ENCODE measurements around the gene TBL3. TPM values are rescaled to one million over a fixed set of nuclear protein-coding genes. Genes with fewer than 3 reads are reported as not detected.

The TBL3 gene
- total and polyA plus RNA-seq, 4 donors = 23.9 to 58.8 (median 44.1) TPM

- no peaks in the 10 kb centered on the region for H3K9me3 ChIP-seq (ENCODE audit: control insufficient read depth in 4 of 4, insufficient read depth in 3 of 4, low read length in 3 of 4)
- no peak for TF ChIP-seq CTCF (IDR thresholded peaks at IDR 0.05; ENCODE audit: control extremely low read depth, extremely low read depth)
- H3K4me1 ChIP-seq (ENCODE audit: control insufficient read depth in 5 of 5, insufficient read depth in 5 of 5, low read length in 5 of 5) = peaks cover 0 to 20% (median 7%) of the 10 kb centered on the region in 5 donors
- peaks cover 0 to 42% (median 41%) of the 10 kb centered on the region in 3 donors for H3K27me3 ChIP-seq (ENCODE audit: control insufficient read depth in 3 of 3, insufficient read depth in 3 of 3, low read length in 2 of 3)
- no peak overlapping the region for H3K9ac ChIP-seq (ENCODE audit: insufficient read depth in 1 of 2, low read length in 2 of 2)
- no peak overlapping the region for H3K4me3 ChIP-seq
- DNase-seq = no peak
- WGBS, 2 donors = 95% methylated on average over 14 of the region's 14 CpGs
- H3K36me3 ChIP-seq (ENCODE audit: control insufficient read depth in 4 of 4, insufficient read depth in 4 of 4, low read length in 4 of 4) = peaks cover 0 to 15% (median 11%) of the 10 kb centered on the region in 4 donors
- ATAC-seq (ENCODE audit: insufficient read depth, low FRiP score) = no peak
- no peak overlapping the region for H3K27ac ChIP-seq (ENCODE audit: low read depth in 1 of 2, low read length in 1 of 2)
Measured at GRCh38 chr16:1985466-1986150, 13.8 kb downstream of the TBL3 start.

- no peak for DNase-seq
- no peak for TF ChIP-seq CTCF (IDR thresholded peaks at IDR 0.05; ENCODE audit: control extremely low read depth, extremely low read depth)
- H3K9ac ChIP-seq (ENCODE audit: insufficient read depth in 1 of 2, low read length in 2 of 2) = no peak overlapping the region
- no peaks in the 10 kb centered on the region for H3K9me3 ChIP-seq (ENCODE audit: control insufficient read depth in 4 of 4, insufficient read depth in 3 of 4, low read length in 3 of 4)
- no peak overlapping the region for H3K27ac ChIP-seq (ENCODE audit: low read depth in 1 of 2, low read length in 1 of 2)
- peaks cover 0 to 38% (median 35%) of the 10 kb centered on the region in 3 donors for H3K27me3 ChIP-seq (ENCODE audit: control insufficient read depth in 3 of 3, insufficient read depth in 3 of 3, low read length in 2 of 3)
- peaks cover 0 to 15% (median 11%) of the 10 kb centered on the region in 4 donors for H3K36me3 ChIP-seq (ENCODE audit: control insufficient read depth in 4 of 4, insufficient read depth in 4 of 4, low read length in 4 of 4)
- peaks cover 3 to 24% (median 7%) of the 10 kb centered on the region in 5 donors for H3K4me1 ChIP-seq (ENCODE audit: control insufficient read depth in 5 of 5, insufficient read depth in 5 of 5, low read length in 5 of 5)
- no peak for ATAC-seq (ENCODE audit: insufficient read depth, low FRiP score)
- WGBS, 2 donors = 93 to 95% methylated on average over 10 of the region's 10 CpGs
- H3K4me3 ChIP-seq = no peak overlapping the region
Measured at GRCh38 chr16:1987198-1987597, 15.3 kb downstream of the TBL3 start.

- Histone ChIP-seq H3K9me3 (ENCODE audit: control insufficient read depth in 4 of 4, insufficient read depth in 3 of 4, low read length in 3 of 4) (no peaks in the 10 kb centered on the region), H3K27me3 (ENCODE audit: control insufficient read depth in 3 of 3, insufficient read depth in 3 of 3, low read length in 2 of 3) (peaks cover 0 to 30% (median 27%) of the 10 kb centered on the region in 3 donors), H3K4me1 (ENCODE audit: control insufficient read depth in 5 of 5, insufficient read depth in 5 of 5, low read length in 5 of 5) (peaks cover 3 to 19% (median 7%) of the 10 kb centered on the region in 5 donors), H3K36me3 (ENCODE audit: control insufficient read depth in 4 of 4, insufficient read depth in 4 of 4, low read length in 4 of 4) (peaks cover 0 to 15% (median 11%) of the 10 kb centered on the region in 4 donors), H3K9ac (ENCODE audit: insufficient read depth in 1 of 2, low read length in 2 of 2) (no peak within 1 kb of the TSS), H3K4me3 (no peak within 1 kb of the TSS), H3K27ac (ENCODE audit: low read depth in 1 of 2, low read length in 1 of 2) (no peak within 1 kb of the TSS)
- 7 to 12% methylated on average over 33 to 67 of the region's 67 CpGs for WGBS, 2 donors
- DNase-seq (no peak), ATAC-seq (ENCODE audit: insufficient read depth, low FRiP score) (no peak)
- no peak for TF ChIP-seq CTCF (IDR thresholded peaks at IDR 0.05; ENCODE audit: control extremely low read depth, extremely low read depth)
Measured at GRCh38 chr16:1989209-1990100, 17.6 kb downstream of the TBL3 start, which contains the start of gene SYNGR3. Gene SYNGR3 (plus strand): TSS chr16:1989970. CDS start chr16:1990103, 133 bp downstream.
